AG10803 (cell line): ENCODE results near the gene DPF3.

Source experiments
- DNase-seq: peaks from one replicate; pipeline ENCODE4 v3.0.0; 2010; ENCODE audit warnings: low read depth
- H3K4me3 ChIP-seq: 2 replicates; pipeline ENCODE4 v1.5.1; 2011; ENCODE audit warnings: mild to moderate bottlenecking, low read length, control low read depth
- TF ChIP-seq, protein P1 (sequence below): conservative IDR thresholded peaks from 2 replicates; pipeline ENCODE4 v1.5.1; 2011; ENCODE audit warnings: mild to moderate bottlenecking, low read length, control low read depth, inconsistent platforms

DPF3 gene

DNA sequence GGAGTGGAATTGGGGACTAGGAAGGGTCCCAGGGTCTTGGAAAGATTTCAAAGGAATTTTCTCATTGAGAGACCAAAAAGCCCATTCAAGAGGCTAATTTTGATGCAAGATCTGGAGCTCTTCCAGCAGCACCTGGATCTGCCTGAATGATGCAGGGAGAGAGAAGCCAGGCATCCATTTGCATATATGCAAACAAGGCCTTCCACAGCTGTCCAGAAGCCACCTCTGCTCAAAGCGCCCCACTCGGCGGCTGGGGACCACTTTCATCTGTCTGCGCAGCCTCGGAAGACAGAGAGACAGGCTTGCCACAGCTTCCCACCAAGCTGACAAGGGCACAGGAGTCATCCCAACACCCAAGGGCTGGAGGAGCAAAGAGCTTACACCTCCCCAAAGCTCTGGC is 295.6 kb downstream of the DPF3 start:
- DNase-seq: no peak
- H3K4me3 ChIP-seq: no peak overlapping the region
- TF ChIP-seq, protein P1, sequence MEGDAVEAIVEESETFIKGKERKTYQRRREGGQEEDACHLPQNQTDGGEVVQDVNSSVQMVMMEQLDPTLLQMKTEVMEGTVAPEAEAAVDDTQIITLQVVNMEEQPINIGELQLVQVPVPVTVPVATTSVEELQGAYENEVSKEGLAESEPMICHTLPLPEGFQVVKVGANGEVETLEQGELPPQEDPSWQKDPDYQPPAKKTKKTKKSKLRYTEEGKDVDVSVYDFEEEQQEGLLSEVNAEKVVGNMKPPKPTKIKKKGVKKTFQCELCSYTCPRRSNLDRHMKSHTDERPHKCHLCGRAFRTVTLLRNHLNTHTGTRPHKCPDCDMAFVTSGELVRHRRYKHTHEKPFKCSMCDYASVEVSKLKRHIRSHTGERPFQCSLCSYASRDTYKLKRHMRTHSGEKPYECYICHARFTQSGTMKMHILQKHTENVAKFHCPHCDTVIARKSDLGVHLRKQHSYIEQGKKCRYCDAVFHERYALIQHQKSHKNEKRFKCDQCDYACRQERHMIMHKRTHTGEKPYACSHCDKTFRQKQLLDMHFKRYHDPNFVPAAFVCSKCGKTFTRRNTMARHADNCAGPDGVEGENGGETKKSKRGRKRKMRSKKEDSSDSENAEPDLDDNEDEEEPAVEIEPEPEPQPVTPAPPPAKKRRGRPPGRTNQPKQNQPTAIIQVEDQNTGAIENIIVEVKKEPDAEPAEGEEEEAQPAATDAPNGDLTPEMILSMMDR: no peak

DNA sequence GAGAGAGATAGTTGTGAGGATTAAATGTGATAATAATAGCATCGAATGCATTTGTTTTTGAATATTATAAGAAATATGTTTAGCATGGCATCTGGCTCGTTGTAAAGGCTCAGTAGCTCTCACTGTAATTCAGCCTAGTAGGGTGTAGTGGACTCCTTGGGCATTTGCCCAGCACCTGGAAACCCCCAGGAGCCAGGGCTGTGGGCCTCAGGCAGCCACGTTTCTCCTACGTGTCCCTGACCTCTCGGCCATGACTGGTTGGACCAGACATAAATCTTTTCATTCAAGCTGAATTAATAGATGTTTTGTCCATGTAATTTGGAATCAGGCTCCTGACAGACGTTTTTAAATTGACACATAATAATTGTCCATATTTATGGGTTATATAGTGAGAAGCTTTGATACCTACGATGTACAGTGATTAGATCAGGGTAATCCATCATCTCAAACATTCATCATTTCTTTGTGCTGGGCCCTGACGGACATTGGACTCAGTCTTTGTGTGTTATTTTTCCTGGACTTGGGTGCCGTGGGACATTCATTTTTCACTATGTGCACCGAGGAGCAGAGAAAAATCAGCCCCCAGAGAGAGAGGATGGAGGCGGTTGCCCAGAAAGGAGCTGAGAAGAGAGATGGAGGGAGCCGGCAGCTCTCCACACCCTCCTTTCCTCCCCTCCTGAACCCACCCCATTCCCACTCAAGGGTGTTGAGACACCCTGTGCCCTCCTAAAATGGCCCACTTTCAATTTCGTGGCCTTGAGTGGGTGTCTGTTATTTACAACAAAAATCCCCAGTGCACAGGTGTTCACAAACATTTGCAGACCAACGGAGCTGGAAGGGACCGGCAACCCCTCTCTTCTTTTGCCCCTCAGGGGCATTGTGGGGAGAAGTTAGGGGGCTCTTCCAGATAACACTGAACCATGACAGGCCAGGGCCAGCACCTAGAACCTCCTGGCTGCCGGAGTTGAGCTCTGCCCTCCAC is 296.4 kb downstream of the DPF3 start:
- H3K4me3 ChIP-seq: no peak overlapping the region
- DNase-seq: no peak
- TF ChIP-seq, protein P1: no peak

DNA sequence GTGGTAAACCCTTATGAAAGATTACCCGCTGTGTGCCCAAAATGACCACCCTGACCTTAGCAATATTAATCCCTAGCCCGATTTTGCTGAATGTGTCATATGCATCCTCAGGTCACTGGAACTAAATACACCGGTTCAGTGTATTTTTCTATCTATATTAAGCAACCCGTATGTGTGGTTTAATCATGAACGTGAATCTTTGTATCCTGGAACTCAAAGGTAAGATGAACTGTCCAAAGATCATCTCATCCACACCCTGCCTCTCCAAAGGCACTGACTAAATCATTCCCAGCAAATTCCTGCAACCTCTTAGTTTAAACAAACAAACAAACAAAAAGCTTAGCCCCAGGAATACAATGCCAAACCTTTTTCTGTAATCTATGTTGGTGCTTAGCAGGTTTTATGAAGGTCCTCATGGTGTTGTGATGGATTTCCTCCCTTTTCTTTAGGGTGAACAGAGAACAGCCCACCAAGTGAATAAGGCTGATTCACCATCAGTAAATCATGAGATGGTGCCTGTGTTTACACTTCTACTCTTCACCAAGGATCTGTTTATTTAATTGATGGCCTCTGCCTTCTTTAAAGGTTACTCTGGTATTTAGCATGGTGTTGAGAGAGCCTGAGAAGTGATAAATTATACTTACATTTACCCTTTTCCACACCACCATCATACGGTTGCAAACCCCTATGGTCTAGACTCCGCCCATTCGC is 298.6 kb downstream of the DPF3 start:
- TF ChIP-seq, protein P1: no peak
- DNase-seq: no peak
- H3K4me3 ChIP-seq: no peak overlapping the region

DNA sequence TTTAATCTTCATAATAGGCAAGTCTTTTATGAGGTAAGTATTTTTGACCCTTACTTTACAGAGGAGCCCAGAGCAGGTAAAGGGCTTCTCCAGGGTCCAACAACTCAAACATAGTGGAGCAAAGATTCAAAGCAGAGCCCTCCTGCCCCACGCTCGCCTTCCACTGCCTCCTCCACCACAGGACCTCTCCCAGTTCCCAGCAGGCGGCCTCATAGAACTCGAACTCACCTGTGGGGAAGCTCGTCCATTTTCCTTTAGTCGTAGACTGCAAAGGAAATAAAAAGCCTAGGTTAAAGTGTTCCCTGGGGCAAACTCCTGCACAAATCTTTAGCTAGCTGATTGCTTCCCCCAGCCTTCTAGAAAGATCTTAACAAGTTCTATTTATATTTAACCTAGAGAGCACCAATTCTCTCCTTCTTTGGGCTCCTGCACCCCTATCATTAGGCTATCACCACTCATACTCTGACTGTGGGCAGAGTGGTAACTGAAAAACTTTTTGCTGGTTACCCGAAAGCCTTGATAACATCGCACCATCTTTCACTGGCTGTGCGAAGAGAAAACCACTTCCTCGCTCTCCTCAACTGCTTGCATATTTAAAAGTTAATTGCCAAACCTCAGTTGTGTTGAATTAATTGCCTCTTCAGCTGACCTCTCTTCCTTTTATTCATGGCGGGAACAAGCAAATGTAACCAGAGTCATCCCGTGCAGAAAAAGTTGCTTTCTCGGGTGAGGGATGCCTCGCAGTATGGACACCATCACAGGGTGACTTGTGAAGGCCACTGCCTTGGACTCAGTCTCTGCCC is 299.6 kb downstream of the DPF3 start:
- TF ChIP-seq, protein P1: no peak
- H3K4me3 ChIP-seq: no peak overlapping the region
- no peak for DNase-seq

DNA sequence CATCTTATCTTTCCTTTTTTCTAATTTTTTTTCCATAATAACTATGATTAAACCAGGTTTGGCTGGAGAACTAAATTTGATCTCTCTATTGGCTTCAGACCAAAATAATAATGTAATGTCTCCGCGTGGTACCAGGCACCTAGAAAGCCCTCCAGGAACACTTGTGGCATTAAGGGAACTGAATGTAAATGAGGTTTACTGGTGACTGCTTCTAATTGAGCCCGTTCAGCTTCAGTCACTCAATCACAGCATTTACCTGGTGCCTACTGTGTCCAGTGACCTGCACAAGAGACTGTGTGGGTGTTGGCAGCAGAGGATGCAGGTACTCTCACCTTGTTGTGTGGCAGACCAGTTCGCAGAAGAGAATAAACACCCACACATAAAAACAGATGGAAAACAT is 302.5 kb downstream of the DPF3 start:
- no peak overlapping the region for H3K4me3 ChIP-seq
- DNase-seq: no peak
- TF ChIP-seq, protein P1: no peak

DNA sequence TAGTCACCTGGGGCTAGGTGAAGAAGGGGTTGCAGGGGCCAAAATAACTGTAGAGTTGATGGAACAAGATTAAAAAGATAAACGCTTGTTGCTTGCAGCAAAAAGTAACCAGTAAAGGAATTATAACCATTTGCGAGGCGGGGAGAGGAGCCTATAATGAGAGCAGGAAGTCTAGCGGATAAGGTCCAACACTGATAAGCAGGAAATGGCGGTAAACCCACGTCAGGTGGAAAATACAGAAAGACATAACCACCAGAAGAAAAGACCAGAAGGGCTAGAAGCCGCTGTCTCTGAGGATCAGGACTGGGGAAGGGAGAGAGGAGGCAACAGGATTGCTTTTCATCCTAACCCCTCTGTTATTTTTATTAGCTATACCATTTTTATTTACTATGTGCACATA is 303.3 kb downstream of the DPF3 start:
- TF ChIP-seq, protein P1: no peak
- DNase-seq: no peak
- no peak overlapping the region for H3K4me3 ChIP-seq
